Cerebellar nuclear complex (tissue), 1 donor: ENCODE data around the gene POLR3E.
"Not testable (repeated sequence)": the region's sequence is repeated elsewhere in the genome, so short reads cannot be mapped to it uniquely, and the experiment has no call there.

Experiments
- DNase-seq, 2 experiments: peaks; one replicate each; lab custom pipeline; 2025; lab: John Stamatoyannopoulos, UW

The POLR3E gene

DNA sequence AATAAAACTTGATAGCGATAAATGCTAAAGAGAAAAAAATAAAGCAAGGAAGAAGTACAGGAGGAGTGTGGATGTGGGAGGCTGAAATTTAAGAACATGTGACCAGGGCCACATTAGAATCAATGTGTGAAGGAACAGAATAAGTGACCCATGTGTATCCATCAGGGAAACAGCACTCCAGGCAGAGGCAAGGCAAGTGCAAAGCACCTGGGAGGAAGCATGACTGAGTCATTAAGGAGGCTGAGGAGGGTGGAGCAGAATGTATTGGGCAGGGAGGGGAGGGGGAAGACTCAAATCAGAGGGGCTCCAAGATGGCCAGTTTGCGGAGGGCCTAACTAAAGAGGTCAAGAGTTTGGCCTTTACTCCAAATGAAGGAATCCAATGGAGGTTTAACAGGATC lies 69.2 kb downstream of the POLR3E start:
- DNase-seq, result no peak

DNA sequence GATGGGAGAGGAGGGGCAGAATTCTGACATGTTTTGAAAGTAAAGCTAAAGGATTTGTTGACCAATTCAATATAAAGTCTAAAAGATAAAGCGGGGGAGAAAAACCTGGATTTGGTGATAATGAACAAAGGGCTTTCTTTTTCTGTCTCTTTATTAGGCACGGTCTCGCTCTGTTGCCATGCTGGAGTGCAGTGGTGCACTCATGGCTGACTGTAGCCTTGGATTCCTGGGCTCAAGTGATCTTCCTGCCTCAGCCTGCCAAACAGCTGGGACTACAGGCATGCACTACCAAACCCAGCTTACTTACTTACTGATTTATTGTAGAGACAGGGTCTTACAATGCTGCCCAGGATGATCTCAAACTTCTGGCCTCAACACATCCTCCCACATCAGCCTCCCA lies 69.7 kb downstream of the POLR3E start:
- no peak for DNase-seq

DNA sequence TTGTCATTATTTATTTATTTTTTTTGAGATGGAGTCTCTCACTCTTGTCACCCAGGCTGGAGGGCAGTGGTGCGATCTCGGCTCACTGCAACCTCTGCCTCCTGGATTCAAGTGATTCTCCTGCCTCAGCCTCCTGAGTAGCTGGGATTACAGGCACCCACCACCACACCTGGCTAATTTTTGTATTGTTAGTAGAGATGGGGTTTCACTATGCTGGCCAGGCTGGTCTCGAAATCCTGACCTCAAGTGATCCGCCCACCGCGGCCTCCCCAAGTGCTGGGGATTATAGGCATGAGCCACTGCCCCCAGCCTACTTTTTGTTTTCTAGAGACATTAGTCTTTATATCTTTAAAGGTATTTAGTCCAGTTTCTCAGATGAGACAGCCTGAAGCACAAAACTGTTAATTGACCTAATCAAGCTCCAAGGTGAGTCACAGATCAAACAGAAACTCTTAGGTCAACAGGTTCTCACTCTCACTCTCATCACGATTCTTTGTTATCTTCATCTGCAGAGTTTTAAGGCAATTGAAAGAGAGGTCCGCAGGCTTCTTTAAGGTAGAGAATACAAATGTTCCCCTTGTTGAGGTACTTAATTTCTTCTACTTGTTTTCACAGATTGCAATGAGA lies 71.1 kb downstream of the POLR3E start:
- DNase-seq, result not testable (repeated sequence)

DNA sequence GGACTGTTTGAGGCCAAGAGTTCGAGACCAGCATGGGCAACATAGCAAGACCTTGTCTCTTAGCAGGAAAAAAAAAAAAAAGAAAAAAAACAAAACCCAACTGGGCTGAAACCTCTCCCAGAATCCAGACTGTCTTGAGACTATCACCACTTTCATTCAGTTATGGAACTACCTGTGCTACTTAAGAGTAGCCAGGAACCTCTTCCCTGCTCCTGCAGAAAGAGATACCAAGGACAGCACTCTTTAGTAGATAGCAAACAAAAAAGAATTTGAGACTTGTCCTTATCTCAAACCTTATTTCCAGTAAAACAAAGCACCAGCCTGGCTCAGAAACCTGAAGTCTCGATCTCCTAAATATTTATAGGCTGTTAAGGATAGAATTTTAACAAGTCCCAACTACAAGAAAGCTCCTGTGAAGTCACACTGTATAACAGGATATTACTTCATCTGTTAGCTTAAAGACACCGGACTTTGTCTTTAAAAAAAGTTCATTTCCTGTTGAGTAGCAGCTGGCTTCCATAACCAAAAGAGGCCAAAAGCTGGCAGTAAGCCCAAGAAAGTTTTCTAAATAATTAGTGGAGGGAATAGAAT lies 72.1 kb downstream of the POLR3E start:
- DNase-seq, result no peak

DNA sequence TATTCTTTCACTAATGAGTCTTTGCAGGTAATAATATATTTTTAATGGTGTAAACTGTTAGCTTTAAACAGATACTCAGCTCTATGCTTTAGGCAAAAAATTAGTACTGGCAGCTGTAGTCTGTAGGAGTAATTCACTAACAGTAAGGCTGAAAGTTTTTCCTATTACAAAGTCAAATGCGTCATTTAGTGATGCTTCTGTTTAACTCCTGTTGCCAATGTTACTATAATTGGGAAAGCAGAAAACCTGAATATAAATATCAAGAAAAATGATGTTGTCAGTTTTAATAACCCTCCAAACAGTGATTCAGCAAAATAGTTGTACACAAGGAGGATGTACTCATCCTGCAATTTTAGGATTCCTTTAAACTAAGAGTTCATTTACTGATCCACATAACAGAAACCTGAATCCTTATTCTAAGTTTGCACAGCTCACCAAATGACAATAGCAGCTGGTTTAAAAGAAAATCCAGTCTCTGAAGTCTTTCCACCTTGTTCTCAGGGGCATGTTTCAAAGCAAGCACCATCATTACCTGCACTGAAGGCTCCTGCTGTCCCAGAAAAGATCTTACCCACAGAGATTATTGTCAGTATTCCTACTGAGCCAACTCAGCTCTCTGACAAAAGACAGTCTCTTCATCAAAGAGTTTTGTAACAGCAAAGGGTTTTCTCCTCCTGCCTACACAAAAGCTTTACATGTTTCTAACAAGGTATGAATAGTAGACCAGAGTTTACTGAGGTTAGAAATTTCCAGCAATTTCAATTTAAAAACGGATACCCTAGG lies 73.0 kb downstream of the POLR3E start:
- DNase-seq, result no peak

DNA sequence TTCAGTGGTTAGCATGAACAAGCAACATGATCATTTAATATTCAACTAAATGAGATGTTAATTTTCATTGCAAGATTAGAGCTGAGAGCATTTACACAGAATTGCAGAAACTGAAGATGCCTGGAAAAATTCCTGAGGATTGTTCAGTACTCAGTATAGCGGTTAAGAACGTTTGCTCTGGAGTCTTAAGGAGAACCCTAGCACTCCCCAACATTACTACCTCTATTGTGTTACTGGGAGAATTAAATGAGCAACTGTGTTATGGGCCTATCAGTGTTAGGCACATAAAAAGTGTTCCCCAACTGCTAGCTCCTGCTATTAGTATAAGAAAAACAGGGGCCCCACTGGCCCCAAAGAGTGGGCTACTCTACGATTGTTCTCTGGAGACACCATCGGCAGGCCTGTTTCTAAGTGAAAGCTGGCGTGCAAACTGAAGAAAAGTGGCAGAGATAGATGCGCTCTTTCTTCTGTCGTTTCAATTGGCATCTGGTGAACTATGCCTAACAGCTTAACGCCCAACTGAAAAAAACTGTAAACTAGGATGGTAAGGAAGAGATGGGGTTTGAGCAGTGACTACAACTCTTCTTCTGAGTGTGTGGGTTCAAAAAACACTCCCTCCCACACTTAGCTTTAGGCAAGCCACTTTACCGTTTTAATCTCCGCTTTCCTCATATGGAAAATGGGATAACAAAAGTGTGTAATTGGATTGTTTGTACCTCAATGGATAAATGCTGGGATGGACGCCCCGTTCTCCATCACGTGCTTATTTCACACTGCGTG lies 75.9 kb downstream of the POLR3E start:
- DNase-seq, result no peak

DNA sequence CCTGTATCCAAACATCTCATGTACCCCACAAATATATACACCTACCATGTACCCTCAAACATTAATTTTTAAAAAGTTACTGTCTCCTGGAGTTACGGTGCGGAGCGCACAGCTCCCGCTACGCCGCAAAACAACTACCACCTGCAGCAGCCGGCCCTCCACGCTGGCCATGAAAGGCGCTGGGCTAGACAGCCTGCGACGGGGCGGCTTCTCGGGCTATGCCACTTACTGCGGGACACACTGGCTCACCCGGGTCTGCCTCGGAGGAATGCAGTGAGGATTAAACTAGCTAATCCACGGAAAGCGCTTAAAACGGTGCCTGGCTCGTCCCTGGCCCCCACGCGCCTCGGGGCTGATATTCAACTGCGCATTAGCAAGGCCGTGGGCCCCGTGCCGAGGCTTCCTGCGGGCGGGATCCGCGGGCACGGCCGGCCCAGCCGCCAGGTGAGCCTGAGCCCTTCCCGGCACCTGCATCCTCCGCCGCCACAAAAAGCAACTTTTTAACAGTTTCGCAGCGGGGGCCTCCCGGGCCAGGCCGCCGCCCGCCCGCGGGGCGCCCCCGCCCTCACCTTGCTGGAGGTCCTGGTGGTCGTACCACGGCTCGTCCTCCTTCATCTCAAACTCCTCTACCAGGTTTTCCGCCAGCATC lies 76.6 kb downstream of the POLR3E start:
- DNase-seq, result no peak

DNA sequence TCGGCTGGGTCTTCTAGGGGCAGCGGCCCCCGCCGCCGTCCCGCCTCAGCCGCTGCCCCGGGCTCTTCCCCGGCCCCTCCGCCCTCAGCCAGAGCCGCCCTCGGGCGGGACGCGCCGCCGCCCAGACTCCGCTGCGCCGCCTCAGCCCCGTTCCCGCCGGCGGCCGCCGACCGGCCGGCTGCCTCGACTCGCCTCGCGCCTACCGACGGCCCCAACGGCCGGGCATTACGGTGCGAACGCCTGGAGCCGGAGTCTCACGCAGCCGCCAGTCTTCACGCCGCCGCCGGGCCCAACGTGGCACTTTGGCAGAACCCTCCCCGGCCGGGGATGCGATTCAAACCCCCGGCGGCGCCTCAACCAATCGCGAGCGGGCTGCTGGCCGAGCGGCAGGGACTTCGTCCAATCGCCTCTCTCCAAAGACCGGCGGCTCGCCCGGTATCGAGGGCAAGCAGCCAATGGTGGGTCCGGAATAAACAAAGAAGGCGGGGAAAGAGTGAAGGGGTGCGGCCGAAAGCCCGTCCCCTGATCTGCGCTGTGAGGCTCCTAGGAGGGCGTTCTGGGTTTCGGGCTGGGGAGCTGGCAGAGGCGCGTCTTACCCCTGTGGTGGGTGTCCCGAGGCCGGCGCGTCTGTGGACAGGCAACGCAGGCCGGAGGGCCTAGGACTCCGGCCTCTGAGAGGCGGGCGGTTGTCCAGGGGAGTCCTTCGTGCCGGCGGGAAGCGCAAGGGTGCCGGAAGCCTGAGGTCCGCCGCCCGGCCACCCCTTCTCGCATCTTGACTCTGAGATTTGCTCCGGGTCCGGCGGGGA lies 77.3 kb downstream of the POLR3E start, which contains the start of gene CDR2:
Gene CDR2 (minus strand): TSS at position 309 of the 806 bp plus-strand sequence. CDS start 310 bp downstream, outside the sequence.
- peak; percentile 81 to 96 for DNase-seq

DNA sequence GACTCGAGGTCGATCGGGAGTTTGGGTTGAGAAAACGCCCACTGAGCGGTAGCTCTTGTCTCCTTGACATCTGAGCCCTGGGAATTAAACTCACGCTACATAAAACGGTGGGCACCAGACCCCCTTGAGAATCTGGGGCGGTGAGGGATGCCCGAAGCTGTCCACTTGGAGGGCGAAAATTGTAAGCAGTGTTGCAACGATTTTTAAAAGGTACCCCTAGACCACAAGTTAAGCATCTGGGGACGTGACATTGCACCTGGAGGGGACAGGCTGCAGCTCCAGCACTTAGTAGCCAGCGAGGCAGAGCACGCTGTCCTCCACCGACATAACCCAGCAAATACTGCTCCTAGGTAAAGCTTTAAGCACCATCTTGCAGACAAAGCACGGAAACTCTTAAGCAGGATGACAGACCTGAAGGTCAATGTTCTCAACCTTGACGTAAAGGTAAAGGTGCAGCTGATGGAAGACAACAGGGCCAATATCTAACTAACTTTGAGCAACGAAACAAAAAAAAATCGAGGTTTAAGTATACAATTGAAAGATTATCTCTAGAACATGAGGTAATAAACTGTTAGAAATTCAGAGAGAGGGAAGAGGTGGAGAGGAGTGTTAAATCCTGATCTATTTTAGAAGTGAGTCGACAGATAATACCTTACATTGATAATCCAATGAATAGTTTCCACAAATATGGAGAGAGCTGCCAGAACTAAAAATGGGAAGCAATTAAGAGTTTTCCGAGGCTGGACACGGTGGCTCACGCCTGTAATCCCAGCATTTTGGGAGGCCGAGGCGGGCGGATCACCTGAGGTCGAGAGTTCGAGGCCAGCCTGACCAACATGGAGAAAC lies 78.1 kb downstream of the POLR3E start:
- DNase-seq, result no peak

DNA sequence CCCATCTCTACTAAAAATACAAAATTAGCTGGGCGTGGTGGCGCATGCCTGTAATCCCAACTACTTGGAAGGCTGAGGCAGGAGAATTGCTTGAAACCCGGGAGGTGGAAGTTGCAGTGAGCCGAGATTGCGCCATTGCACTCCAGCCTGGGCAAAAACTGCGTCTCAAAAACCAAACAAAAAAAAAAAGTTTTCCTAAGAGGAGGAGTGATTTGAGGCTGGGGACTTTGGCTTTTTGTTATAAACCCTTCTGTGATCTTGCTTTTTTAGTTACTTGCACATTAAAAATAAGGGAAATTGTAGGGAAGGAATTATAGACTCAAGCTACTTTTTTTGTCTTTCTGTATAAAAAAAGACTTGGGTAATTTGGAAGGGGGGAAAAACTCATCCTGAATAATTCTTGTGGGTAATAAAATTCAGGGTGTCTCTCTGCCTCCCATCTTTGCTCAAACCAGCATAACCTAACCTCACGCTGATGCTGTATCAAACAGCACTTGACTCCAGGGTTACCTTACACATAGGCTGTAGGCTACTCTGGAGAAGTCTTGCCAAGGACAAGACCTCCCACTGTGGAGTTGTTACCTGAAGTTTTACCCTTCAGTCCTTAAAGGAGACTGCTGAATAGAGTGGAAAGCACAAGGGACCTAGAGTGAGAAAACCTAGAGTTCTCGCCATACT lies 78.9 kb downstream of the POLR3E start:
- DNase-seq, result no peak

DNA sequence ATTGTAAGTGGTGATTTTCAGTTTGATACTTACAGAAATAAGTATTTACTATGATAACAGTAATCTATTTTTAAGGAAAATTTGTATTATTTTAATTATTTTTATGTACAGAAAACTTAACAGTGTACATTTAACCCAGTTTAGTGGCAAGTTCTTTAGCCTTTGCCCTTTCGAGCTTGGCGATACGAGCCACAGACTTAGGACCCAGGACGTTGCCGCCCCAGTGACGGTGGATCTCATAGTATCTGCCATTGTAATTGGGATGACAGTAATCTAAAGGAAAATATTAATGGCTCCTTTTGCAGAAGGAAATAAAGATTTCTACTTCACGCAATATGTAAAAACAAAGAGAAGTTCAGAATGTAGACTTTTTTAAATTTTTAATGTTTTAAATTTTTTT lies 82.4 kb downstream of the POLR3E start:
- no peak for DNase-seq

DNA sequence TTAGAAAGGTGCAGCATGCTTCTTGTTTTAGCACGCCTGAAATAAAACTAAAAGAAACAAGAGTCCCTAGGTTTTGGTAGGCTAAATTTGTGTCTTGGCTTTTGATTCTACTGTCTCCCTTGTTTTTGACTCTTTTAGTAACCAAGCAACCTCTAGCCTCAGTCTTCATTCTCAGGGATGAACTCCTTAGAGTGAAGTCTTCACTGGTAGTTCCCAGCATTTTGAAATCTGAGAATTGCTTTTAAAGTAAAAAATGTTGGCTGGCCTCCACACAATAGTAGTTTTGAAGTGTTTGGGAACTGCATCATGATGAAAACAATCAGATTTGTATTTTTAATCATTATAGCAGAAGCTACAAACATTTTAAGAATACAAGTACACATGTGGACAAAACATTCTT lies 83.3 kb downstream of the POLR3E start:
- no peak for DNase-seq

DNA sequence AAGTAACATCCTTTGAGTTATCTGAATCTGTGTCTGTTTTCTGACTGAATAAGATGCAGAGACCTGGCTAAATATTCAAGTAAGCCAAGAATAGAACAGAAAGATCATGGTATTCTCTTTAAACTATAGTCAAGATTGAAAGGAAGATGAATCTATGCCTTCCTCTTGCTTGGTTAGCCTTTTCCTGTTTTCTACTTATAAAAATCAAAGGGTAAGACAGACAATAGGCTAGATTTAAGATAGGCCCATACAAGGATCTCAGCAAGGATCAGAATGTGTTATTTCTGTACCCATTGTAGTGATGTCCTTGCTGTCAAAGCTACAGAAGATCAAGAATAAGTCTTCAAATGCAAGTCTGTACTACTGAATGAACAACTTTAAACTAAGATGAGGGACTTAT lies 84.2 kb downstream of the POLR3E start:
- no peak for DNase-seq

DNA sequence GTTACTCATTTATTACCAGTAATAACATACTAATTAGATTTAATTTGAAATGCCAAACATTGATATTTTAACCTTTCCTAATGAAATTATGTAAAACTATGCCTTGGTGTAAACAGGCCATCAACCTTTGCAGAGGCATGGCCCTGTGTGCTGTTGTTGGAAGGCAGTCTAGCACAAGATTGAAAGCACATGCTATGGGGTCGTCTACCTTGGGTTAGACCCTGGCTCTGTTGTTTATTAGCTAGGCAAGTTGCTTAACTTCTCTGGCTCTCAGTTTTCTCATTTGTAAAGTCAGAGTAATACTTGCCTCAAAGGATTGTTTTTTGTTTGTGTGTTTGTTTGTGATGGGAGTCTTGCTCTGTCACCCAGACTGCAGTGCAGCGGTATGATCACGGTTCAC lies 86.6 kb downstream of the POLR3E start:
- no peak for DNase-seq
